ENCODE results near the gene METTL17. TPM values are rescaled to one million over a fixed set of nuclear protein-coding genes. Genes with fewer than 3 reads are reported as not detected.

Gene METTL17
- total RNA-seq, 1 experiment from 2014 or later: 98.1 TPM

DNA sequence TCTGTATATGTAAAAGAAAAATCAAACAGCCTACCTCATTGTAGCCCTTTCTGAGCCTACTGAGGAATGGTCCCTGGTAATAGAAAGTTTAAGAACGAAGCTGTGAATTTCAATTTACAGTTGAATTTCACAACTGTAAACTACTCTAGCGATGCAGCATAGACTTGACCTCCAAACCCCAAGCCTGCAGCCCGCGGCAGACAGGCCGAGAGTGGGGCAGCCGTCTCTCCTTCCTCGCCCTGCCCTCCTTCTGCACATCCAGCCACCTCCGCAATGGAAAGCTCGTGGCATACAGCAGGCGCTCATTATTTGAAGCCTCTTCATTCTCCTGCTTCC, 19.2 kb upstream of the METTL17 start:
- TF ChIP-seq, protein P1, sequence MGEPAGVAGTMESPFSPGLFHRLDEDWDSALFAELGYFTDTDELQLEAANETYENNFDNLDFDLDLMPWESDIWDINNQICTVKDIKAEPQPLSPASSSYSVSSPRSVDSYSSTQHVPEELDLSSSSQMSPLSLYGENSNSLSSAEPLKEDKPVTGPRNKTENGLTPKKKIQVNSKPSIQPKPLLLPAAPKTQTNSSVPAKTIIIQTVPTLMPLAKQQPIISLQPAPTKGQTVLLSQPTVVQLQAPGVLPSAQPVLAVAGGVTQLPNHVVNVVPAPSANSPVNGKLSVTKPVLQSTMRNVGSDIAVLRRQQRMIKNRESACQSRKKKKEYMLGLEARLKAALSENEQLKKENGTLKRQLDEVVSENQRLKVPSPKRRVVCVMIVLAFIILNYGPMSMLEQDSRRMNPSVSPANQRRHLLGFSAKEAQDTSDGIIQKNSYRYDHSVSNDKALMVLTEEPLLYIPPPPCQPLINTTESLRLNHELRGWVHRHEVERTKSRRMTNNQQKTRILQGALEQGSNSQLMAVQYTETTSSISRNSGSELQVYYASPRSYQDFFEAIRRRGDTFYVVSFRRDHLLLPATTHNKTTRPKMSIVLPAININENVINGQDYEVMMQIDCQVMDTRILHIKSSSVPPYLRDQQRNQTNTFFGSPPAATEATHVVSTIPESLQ (CRISPR knock-in tag; IDR thresholded peaks at IDR 0.05): no peak
- TF ChIP-seq NFE2L1 (CRISPR knock-in tag; IDR thresholded peaks at IDR 0.05): no peak
- TF ChIP-seq IRF2 (CRISPR knock-in tag; IDR thresholded peaks at IDR 0.05; ENCODE audit: borderline replicate concordance, low read depth): no peak
- TF ChIP-seq ATF1 (CRISPR knock-in tag; IDR thresholded peaks at IDR 0.05): no peak
- TF ChIP-seq, protein P2, sequence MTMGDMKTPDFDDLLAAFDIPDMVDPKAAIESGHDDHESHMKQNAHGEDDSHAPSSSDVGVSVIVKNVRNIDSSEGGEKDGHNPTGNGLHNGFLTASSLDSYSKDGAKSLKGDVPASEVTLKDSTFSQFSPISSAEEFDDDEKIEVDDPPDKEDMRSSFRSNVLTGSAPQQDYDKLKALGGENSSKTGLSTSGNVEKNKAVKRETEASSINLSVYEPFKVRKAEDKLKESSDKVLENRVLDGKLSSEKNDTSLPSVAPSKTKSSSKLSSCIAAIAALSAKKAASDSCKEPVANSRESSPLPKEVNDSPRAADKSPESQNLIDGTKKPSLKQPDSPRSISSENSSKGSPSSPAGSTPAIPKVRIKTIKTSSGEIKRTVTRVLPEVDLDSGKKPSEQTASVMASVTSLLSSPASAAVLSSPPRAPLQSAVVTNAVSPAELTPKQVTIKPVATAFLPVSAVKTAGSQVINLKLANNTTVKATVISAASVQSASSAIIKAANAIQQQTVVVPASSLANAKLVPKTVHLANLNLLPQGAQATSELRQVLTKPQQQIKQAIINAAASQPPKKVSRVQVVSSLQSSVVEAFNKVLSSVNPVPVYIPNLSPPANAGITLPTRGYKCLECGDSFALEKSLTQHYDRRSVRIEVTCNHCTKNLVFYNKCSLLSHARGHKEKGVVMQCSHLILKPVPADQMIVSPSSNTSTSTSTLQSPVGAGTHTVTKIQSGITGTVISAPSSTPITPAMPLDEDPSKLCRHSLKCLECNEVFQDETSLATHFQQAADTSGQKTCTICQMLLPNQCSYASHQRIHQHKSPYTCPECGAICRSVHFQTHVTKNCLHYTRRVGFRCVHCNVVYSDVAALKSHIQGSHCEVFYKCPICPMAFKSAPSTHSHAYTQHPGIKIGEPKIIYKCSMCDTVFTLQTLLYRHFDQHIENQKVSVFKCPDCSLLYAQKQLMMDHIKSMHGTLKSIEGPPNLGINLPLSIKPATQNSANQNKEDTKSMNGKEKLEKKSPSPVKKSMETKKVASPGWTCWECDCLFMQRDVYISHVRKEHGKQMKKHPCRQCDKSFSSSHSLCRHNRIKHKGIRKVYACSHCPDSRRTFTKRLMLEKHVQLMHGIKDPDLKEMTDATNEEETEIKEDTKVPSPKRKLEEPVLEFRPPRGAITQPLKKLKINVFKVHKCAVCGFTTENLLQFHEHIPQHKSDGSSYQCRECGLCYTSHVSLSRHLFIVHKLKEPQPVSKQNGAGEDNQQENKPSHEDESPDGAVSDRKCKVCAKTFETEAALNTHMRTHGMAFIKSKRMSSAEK (CRISPR knock-in tag; IDR thresholded peaks at IDR 0.05; ENCODE audit: borderline replicate concordance): no peak
- TF ChIP-seq, protein P3, sequence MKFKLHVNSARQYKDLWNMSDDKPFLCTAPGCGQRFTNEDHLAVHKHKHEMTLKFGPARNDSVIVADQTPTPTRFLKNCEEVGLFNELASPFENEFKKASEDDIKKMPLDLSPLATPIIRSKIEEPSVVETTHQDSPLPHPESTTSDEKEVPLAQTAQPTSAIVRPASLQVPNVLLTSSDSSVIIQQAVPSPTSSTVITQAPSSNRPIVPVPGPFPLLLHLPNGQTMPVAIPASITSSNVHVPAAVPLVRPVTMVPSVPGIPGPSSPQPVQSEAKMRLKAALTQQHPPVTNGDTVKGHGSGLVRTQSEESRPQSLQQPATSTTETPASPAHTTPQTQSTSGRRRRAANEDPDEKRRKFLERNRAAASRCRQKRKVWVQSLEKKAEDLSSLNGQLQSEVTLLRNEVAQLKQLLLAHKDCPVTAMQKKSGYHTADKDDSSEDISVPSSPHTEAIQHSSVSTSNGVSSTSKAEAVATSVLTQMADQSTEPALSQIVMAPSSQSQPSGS (CRISPR knock-in tag; IDR thresholded peaks at IDR 0.05; ENCODE audit: borderline replicate concordance, low read depth): no peak
- no peak for TF ChIP-seq ZNF232 (CRISPR knock-in tag; IDR thresholded peaks at IDR 0.05)
- TF ChIP-seq CBFB (CRISPR knock-in tag; IDR thresholded peaks at IDR 0.05; ENCODE audit: low read depth): no peak
- TF ChIP-seq, protein P4, sequence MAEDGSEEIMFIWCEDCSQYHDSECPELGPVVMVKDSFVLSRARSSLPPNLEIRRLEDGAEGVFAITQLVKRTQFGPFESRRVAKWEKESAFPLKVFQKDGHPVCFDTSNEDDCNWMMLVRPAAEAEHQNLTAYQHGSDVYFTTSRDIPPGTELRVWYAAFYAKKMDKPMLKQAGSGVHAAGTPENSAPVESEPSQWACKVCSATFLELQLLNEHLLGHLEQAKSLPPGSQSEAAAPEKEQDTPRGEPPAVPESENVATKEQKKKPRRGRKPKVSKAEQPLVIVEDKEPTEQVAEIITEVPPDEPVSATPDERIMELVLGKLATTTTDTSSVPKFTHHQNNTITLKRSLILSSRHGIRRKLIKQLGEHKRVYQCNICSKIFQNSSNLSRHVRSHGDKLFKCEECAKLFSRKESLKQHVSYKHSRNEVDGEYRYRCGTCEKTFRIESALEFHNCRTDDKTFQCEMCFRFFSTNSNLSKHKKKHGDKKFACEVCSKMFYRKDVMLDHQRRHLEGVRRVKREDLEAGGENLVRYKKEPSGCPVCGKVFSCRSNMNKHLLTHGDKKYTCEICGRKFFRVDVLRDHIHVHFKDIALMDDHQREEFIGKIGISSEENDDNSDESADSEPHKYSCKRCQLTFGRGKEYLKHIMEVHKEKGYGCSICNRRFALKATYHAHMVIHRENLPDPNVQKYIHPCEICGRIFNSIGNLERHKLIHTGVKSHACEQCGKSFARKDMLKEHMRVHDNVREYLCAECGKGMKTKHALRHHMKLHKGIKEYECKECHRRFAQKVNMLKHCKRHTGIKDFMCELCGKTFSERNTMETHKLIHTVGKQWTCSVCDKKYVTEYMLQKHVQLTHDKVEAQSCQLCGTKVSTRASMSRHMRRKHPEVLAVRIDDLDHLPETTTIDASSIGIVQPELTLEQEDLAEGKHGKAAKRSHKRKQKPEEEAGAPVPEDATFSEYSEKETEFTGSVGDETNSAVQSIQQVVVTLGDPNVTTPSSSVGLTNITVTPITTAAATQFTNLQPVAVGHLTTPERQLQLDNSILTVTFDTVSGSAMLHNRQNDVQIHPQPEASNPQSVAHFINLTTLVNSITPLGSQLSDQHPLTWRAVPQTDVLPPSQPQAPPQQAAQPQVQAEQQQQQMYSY (CRISPR knock-in tag; IDR thresholded peaks at IDR 0.05): no peak
- no peak for TF ChIP-seq NFYB (CRISPR knock-in tag; conservative IDR thresholded peaks at IDR 0.05; ENCODE audit: low read depth)
- no peak for TF ChIP-seq GTF2I (CRISPR knock-in tag; conservative IDR thresholded peaks at IDR 0.05)
- TF ChIP-seq, protein P5, sequence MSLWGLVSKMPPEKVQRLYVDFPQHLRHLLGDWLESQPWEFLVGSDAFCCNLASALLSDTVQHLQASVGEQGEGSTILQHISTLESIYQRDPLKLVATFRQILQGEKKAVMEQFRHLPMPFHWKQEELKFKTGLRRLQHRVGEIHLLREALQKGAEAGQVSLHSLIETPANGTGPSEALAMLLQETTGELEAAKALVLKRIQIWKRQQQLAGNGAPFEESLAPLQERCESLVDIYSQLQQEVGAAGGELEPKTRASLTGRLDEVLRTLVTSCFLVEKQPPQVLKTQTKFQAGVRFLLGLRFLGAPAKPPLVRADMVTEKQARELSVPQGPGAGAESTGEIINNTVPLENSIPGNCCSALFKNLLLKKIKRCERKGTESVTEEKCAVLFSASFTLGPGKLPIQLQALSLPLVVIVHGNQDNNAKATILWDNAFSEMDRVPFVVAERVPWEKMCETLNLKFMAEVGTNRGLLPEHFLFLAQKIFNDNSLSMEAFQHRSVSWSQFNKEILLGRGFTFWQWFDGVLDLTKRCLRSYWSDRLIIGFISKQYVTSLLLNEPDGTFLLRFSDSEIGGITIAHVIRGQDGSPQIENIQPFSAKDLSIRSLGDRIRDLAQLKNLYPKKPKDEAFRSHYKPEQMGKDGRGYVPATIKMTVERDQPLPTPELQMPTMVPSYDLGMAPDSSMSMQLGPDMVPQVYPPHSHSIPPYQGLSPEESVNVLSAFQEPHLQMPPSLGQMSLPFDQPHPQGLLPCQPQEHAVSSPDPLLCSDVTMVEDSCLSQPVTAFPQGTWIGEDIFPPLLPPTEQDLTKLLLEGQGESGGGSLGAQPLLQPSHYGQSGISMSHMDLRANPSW (CRISPR knock-in tag; conservative IDR thresholded peaks at IDR 0.05; ENCODE audit: low read depth): no peak
- TF ChIP-seq ZNF671 (CRISPR knock-in tag; IDR thresholded peaks at IDR 0.05): no peak
- TF ChIP-seq, protein P6, sequence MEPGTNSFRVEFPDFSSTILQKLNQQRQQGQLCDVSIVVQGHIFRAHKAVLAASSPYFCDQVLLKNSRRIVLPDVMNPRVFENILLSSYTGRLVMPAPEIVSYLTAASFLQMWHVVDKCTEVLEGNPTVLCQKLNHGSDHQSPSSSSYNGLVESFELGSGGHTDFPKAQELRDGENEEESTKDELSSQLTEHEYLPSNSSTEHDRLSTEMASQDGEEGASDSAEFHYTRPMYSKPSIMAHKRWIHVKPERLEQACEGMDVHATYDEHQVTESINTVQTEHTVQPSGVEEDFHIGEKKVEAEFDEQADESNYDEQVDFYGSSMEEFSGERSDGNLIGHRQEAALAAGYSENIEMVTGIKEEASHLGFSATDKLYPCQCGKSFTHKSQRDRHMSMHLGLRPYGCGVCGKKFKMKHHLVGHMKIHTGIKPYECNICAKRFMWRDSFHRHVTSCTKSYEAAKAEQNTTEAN (CRISPR knock-in tag; IDR thresholded peaks at IDR 0.05): no peak
- TF ChIP-seq ELF4 (CRISPR knock-in tag; IDR thresholded peaks at IDR 0.05; ENCODE audit: low read depth): no peak
- no peak for TF ChIP-seq PRRX2 (CRISPR knock-in tag; IDR thresholded peaks at IDR 0.05)
- no peak for TF ChIP-seq NR3C1 (CRISPR knock-in tag; conservative IDR thresholded peaks at IDR 0.05; ENCODE audit: low read depth)
- TF ChIP-seq RORB (CRISPR knock-in tag; IDR thresholded peaks at IDR 0.05): no peak
- no peak for TF ChIP-seq SMAD4 (CRISPR knock-in tag; IDR thresholded peaks at IDR 0.05)
- Mint-ChIP-seq H3K36me3 (no peaks in the 10 kb centered on the region), H3K9me3 (no peaks in the 10 kb centered on the region), H3K27ac (no peak overlapping the region), H3K4me1 (peaks cover 13% of the 10 kb centered on the region), H3K27me3 (ENCODE audit: low read depth) (peaks cover 27% of the 10 kb centered on the region), H3K4me3 (peak overlapping the region; percentile 89)
- ChIA-PET CTCF (interaction anchor here (0.6 to 3.6 kb wide), 90 partner anchors 8 to 536 kb away, joined by 3 to 93 read pairs (median 6); partner anchors contain the start of genes ARHGEF40, EDDM3A, NDRG2 and RNASE1), POLR2A (interaction anchor here (0.8 to 1.6 kb wide), 3 partner anchors 9 to 104 kb away, joined by 3 to 8 read pairs (median 4); no protein-coding TSS in a partner anchor)
- DNase-seq (ENCODE audit: low spot score) (no peak), ATAC-seq (peak; percentile 3)

Measured in WTC11 (cell line).